Caco-2 (cell line): ENCODE data around the gene BLOC1S4. TPM values are rescaled to one million over a fixed set of nuclear protein-coding genes. Genes with fewer than 3 reads are reported as not detected.

Source experiments
- BruUV-seq: library from RNA; stranded (reverse); fragments of 400-500 nt; replicated peaks from 2 replicates; lab custom pipeline; 2021; lab: Mats Ljungman, UMichigan
- CTCF ChIA-PET: fragments of 300-600 bp; sonication (Branson Sonifier 250); formaldehyde crosslinking; loops from one replicate; lab custom pipeline; 2022; ENCODE audit warnings: antibody characterized with exemption; lab: Charles Lee
- POLR2A ChIA-PET: fragments of 300-600 bp; sonication (Branson Sonifier 250); formaldehyde crosslinking; loops from one replicate; lab custom pipeline; 2022; ENCODE audit warnings: antibody characterized with exemption; lab: Charles Lee
- DNase-seq, 2 experiments: peaks; one replicate each; pipeline versions ENCODE4 v3.0.0 to v3.0.0-alpha.2; 2020 to 2022
- H3K27me3 ChIP-seq: replicated peaks from 2 replicates; pipeline ENCODE4 v1.6.0; 2011; ENCODE audit warnings: low read length; ENCODE audit not compliant: control insufficient read depth, insufficient read depth
- H3K36me3 ChIP-seq: 2 replicates; pipeline ENCODE4 v1.5.1; 2011; ENCODE audit warnings: low read length; ENCODE audit not compliant: control insufficient read depth, insufficient read depth
- H3K4me1 ChIP-seq: fragments of 250-450 bp; sonication (Bioruptor Pico); 2 replicates; pipeline ENCODE4 v1.5.1; 2020; ENCODE audit warnings: mild to moderate bottlenecking
- H3K4me3 ChIP-seq: 2 replicates; pipeline ENCODE4 v1.5.1; 2011; ENCODE audit warnings: low read depth, mild to moderate bottlenecking, control low read depth, low read length
- H3K9me3 ChIP-seq: fragments of 250-450 bp; sonication (Bioruptor Pico); 2 replicates; pipeline ENCODE4 v1.5.1; 2020; ENCODE audit warnings: mild to moderate bottlenecking, moderate library complexity
- H3K27ac Mint-ChIP-seq: one replicate; pipeline ENCODE4 v1.8.0; 2022; ENCODE audit warnings: mixed read lengths; ENCODE audit not compliant: unreplicated experiment
- H3K27me3 Mint-ChIP-seq: one replicate; pipeline ENCODE4 v1.8.0; 2022; ENCODE audit warnings: mixed read lengths; ENCODE audit not compliant: insufficient read depth, unreplicated experiment
- H3K36me3 Mint-ChIP-seq: one replicate; pipeline ENCODE4 v1.8.0; 2022; ENCODE audit warnings: mild to moderate bottlenecking, mixed read lengths; ENCODE audit not compliant: insufficient read depth, unreplicated experiment
- H3K4me1 Mint-ChIP-seq: one replicate; pipeline ENCODE4 v1.8.0; 2022; ENCODE audit warnings: low read depth, mixed read lengths; ENCODE audit not compliant: unreplicated experiment
- H3K4me3 Mint-ChIP-seq: one replicate; pipeline ENCODE4 v1.8.0; 2022; ENCODE audit warnings: mild to moderate bottlenecking, moderate library complexity, mixed read lengths; ENCODE audit not compliant: unreplicated experiment
- H3K9me3 Mint-ChIP-seq: one replicate; pipeline ENCODE4 v1.8.0; 2022; ENCODE audit warnings: mixed read lengths; ENCODE audit not compliant: unreplicated experiment
- intact Hi-C: fragments of 100-400 bp; cut with micrococcal nuclease; formaldehyde crosslinking; loops from one replicate; pipeline ENCODE4 v1.10.0; 2022; ENCODE audit not compliant: unreplicated experiment
- total RNA-seq: library from RNA; stranded (reverse); gene quantifications from 2 replicates; pipeline ENCODE4 v1.2.3, GENCODE V29; 2022
- TF ChIP-seq, protein P1 (sequence below), 2 experiments: fragments of 200-600 bp in 1 of 2; IDR thresholded peaks; 1 replicate in 1 of 2; 2 replicates in 1 of 2; pipeline versions ENCODE4 v1.5.1 to v1.8.0; 2011 to 2022; ENCODE audit warnings: antibody characterized with exemption in 1 of 2, control low read depth in 1 of 2, inconsistent platforms in 1 of 2, low read depth in 1 of 2, low read length in 1 of 2, mild to moderate bottlenecking in 1 of 2, moderate library complexity in 1 of 2; ENCODE audit not compliant: insufficient read depth in 1 of 2, severe bottlenecking in 1 of 2, unreplicated experiment in 1 of 2

The BLOC1S4 gene
- total RNA-seq, 1 experiment from 2014 or later, result 17.2 TPM

DNA sequence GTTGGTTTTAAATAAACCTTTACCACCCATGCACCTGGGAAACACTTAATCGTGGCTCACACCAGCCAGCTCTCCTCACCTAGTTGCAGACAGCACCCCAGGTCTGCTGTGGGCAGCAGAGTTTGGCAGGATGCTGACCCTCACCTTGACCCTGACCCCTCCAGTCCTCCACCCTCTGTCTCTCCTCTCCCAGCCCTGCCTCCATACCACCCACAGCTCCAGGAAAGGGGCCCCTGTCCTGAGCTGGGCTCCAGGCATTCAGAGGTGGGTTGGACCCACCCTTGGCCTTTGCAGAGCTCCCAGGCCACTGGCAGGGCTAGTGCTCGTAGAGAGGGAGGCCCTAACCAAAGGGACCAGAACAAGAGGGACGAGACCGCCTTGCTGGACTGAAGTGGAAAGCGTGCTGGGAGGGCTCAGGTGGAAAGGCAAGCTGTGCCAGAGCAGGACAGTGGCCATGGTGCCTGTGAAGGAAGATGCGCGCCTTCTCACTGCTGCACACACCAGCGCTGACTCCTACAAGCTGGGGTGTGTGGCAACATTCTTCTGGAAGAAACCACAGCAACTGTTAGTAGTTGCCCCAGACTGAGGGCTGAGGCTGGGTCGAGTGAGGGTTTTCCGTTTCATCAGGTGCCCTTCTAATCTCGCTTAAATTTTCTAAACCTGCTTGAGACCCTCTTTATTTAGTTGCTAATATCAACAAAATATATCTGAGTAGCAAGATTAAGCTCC is 32.9 kb upstream of the BLOC1S4 start:
- POLR2A ChIA-PET, result no interaction called here
- no peaks in the 10 kb centered on the region for H3K9me3 ChIP-seq
- Mint-ChIP-seq H3K4me1 (peaks cover 12% of the 10 kb centered on the region), H3K27me3 (no peaks in the 10 kb centered on the region), H3K4me3 (no peak overlapping the region), H3K36me3 (peaks cover 5% of the 10 kb centered on the region), H3K9me3 (no peaks in the 10 kb centered on the region), H3K27ac (no peak overlapping the region)
- CTCF ChIA-PET, result interaction anchor here (0.6 to 1.7 kb wide), 2 partner anchors 13 to 16 kb away, joined by 4 read pairs; no protein-coding TSS in a partner anchor
- H3K4me3 ChIP-seq, result no peak overlapping the region
- intact Hi-C loops, result loop anchor here (10.0 kb wide), 1 partner anchor 58 kb away; no protein-coding TSS in a partner anchor
- no TSS peak for BruUV-seq
- peaks cover 8% of the 10 kb centered on the region for H3K4me1 ChIP-seq
- TF ChIP-seq, protein P1, sequence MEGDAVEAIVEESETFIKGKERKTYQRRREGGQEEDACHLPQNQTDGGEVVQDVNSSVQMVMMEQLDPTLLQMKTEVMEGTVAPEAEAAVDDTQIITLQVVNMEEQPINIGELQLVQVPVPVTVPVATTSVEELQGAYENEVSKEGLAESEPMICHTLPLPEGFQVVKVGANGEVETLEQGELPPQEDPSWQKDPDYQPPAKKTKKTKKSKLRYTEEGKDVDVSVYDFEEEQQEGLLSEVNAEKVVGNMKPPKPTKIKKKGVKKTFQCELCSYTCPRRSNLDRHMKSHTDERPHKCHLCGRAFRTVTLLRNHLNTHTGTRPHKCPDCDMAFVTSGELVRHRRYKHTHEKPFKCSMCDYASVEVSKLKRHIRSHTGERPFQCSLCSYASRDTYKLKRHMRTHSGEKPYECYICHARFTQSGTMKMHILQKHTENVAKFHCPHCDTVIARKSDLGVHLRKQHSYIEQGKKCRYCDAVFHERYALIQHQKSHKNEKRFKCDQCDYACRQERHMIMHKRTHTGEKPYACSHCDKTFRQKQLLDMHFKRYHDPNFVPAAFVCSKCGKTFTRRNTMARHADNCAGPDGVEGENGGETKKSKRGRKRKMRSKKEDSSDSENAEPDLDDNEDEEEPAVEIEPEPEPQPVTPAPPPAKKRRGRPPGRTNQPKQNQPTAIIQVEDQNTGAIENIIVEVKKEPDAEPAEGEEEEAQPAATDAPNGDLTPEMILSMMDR (IDR thresholded peaks at IDR 0.05; ENCODE audit: insufficient read depth in 1 of 2, low read depth in 1 of 2, low read length in 1 of 2, severe bottlenecking in 1 of 2, unreplicated experiment in 1 of 2), result no peak
- no peak for DNase-seq
- H3K36me3 ChIP-seq, result no peaks in the 10 kb centered on the region
- no peaks in the 10 kb centered on the region for H3K27me3 ChIP-seq

DNA sequence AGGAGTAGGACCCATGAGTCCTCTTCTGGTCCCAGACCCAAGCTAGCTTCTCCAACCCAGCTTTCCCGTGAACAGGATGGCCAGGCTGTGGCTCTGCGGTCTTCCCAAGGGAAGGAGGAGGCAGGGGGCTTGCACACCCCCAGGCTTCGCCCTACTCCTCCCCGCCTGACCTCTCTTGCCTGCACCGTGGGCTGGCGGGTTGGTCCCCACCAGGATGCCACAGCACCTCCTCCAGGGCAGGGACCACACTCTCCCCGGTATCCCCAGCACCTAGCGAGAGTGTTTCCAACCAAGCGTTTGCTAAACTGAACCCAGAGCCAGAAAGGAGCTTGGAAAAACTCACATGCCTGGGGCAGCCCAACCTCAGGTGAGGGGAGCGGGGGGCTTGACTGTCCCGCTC is 31.3 kb upstream of the BLOC1S4 start:
- Histone ChIP-seq H3K9me3 (no peaks in the 10 kb centered on the region), H3K27me3 (no peaks in the 10 kb centered on the region), H3K4me3 (no peak overlapping the region), H3K4me1 (peaks cover 24% of the 10 kb centered on the region), H3K36me3 (no peaks in the 10 kb centered on the region)
- H3K9me3 Mint-ChIP-seq, result no peaks in the 10 kb centered on the region
- intact Hi-C loops, result loop anchor here (10.0 kb wide), 1 partner anchor 60 kb away; no protein-coding TSS in a partner anchor
- H3K36me3 Mint-ChIP-seq, result peaks cover 15% of the 10 kb centered on the region
- BruUV-seq, result no TSS peak
- H3K4me3 Mint-ChIP-seq, result no peak overlapping the region
- H3K4me1 Mint-ChIP-seq, result peaks cover 28% of the 10 kb centered on the region
- no peaks in the 10 kb centered on the region for H3K27me3 Mint-ChIP-seq
- ChIA-PET CTCF (no interaction called here), POLR2A (interaction anchor here (1.0 kb wide), 1 partner anchor 11 kb away, joined by 5 read pairs; a partner anchor contains a TSS)
- DNase-seq, result no peak
- TF ChIP-seq, protein P1 (IDR thresholded peaks at IDR 0.05; ENCODE audit: insufficient read depth in 1 of 2, low read depth in 1 of 2, low read length in 1 of 2, severe bottlenecking in 1 of 2, unreplicated experiment in 1 of 2), result no peak
- H3K27ac Mint-ChIP-seq, result no peak overlapping the region

DNA sequence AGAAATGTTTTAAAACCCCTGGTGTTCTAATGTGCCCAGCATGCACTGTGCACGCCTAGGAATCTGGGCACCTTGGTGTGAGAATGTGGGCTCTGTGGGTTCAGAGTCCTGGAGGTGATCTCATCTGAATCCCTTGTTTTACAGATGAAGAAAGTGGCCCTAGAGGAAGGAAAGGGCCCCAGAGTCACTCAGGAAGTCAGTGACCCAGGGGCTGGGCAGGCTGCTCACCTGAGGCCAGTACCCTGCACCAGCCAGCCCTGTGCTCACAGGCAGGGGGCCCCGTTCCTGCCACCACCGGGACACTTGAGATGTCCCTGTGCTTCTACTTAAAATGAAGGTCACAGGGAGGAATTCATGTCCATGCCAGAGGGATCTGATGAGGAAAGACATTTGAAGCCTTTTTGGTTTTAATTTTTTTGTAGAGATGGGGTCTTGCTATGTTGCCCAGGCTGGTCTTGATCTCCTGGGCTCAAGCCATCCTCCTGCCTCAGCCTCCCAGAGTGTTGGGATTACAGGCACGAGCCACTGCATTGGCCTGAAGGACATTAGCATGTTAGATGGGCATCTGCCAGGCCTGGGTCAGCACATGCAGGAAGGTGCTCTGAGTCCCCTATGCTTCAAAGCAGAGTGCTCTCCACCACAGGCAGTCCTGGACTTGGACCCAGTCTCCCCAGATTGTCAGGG is 29.7 kb upstream of the BLOC1S4 start:
- TF ChIP-seq, protein P1 (IDR thresholded peaks at IDR 0.05; ENCODE audit: insufficient read depth in 1 of 2, low read depth in 1 of 2, low read length in 1 of 2, severe bottlenecking in 1 of 2, unreplicated experiment in 1 of 2), result peak in 1 of 2 experiments; percentile 12
- no TSS peak for BruUV-seq
- Mint-ChIP-seq H3K4me1 (peaks cover 35% of the 10 kb centered on the region), H3K27ac (no peak overlapping the region), H3K27me3 (no peaks in the 10 kb centered on the region), H3K9me3 (no peaks in the 10 kb centered on the region), H3K36me3 (peaks cover 22% of the 10 kb centered on the region), H3K4me3 (no peak overlapping the region)
- no peak overlapping the region for H3K4me3 ChIP-seq
- no peaks in the 10 kb centered on the region for H3K9me3 ChIP-seq
- no peak for DNase-seq
- H3K4me1 ChIP-seq, result peaks cover 32% of the 10 kb centered on the region
- no peaks in the 10 kb centered on the region for H3K27me3 ChIP-seq
- ChIA-PET CTCF (interaction anchor here (4.5 kb wide), 1 partner anchor 12 kb away, joined by 60 read pairs; a partner anchor contains a TSS), POLR2A (no interaction called here)
- no peaks in the 10 kb centered on the region for H3K36me3 ChIP-seq
- intact Hi-C loops, result loop anchor here (10.0 kb wide), 1 partner anchor 61 kb away; no protein-coding TSS in a partner anchor
